HG03039 (cell line): ENCODE results near the gene TLE7.
A peak's percentile ranks its signal among the peaks of the same experiment; 100 is the strongest.

Source experiments
- ATAC-seq: cut with Tn5 transposase; IDR thresholded peaks from one replicate; pipeline ENCODE4 v1.9.1; 2021; ENCODE audit warnings: mild to moderate bottlenecking, moderate library complexity; ENCODE audit not compliant: unreplicated experiment

The TLE7 gene

DNA sequence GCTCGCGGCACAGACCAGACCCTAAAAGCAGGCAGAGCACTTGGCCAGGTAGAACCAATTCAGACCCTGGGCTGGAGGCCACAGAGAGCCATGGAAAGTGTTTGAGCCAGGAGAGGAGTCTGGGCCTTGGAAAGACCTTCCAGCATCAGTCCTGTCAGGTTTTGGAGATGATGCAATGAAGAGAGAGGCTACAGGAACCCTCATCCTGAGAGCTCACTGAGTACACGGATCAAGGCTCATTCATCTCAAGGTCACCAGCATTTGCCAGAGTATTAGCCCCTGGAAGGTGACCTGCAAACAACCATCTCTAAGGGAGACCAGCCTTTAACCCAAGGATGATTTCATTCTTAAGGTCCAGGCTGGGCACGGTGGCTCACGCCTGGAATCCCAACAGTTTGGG, 27.8 kb downstream of the TLE7 start:
- no peak for ATAC-seq

DNA sequence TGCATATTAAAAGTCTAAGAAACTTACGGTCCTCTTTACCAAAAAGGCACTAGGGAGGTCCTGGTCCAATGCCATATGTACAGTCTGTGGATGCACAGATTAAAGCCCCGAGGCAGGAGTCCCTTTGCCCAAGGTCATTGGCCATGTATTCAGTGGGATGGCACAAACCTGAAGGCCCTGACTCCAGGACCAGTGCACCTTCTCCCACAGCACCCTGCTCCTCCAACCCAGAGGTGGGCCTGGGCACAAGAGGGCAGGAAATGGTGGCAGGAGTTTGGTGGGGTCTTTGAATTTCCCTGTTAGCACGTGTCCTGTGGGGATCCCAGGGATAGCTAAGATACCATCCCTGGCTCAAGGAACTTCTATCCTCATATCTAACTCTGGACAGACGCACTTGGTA, 28.5 kb downstream of the TLE7 start:
- ATAC-seq: no peak

GRCh38 chr16:71412270-71413160, 29.3 kb downstream of the TLE7 start:
- ATAC-seq: peak; percentile 54

GRCh38 chr16:71410146-71410545, 31.7 kb downstream of the TLE7 start:
- ATAC-seq: no peak

DNA sequence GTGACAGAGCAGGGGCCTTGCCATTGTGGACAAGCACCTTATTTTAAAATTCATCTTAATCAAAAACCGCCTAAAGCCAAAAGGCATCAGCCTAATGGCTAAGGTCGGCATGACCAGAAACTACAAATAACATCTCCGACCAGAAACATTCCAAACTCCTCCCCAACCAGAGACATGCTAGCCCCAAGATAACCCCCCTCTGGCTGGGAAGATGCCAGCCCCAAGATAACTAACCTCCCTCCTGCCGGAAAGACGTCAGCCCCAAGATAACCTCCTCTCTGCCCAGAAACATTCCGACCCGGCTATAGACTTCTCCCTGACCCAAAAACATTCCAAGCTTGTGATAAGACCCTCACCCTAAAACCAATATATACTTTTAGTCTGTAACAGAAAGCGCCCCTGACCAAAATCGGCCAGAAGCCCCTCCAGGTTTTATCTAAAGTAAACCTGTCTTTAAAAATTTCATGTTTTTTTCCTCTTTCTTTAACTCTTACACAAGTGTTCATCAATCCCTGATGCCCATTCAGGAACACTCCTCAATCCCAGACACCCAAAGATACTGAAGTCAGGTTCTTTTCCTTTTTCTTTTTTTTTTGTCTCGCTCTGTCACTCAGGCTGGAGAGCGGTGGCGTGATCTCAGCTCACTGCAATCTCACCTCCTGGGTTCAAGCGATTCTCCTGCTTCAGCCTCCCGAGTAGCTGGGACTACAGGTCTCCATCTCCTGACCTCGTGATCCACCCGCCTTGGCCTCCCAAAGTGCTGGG, 32.7 kb downstream of the TLE7 start:
- no peak for ATAC-seq

GRCh38 chr16:71408536-71408935, 33.3 kb downstream of the TLE7 start:
- no peak for ATAC-seq

- no peak for ATAC-seq
Measured at GRCh38 chr16:71407731-71408130, 34.1 kb downstream of the TLE7 start.

- ATAC-seq: no peak
Measured at GRCh38 chr16:71406724-71407123, 35.1 kb downstream of the TLE7 start.

- ATAC-seq: no peak
Measured at GRCh38 chr16:71406316-71406715, 35.5 kb downstream of the TLE7 start.

GRCh38 chr16:71404364-71404763, 37.5 kb downstream of the TLE7 start:
- ATAC-seq: no peak

DNA sequence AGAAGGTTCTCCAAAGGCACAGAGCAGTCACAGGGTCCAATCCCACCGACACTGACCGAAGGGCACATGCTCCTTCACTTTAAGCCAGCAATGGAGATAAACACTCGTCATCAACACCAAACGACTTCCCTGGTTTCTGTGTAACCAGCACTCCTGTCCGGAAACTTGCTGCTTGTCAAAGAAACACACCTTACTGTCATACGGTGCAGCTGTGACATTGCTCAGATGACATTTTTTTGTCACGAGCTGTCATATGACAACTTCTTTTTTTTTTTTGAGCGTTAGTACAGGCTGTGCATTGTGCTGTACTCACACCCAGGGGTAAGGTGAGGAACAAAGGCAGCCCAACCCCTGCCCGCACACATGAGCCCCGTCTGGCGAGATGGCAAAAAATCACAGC, 39.2 kb downstream of the TLE7 start:
- no peak for ATAC-seq

GRCh38 chr16:71402007-71402406, 39.8 kb downstream of the TLE7 start:
- no peak for ATAC-seq

- ATAC-seq: no peak
Measured at GRCh38 chr16:71399801-71400563, 41.9 kb downstream of the TLE7 start.

DNA sequence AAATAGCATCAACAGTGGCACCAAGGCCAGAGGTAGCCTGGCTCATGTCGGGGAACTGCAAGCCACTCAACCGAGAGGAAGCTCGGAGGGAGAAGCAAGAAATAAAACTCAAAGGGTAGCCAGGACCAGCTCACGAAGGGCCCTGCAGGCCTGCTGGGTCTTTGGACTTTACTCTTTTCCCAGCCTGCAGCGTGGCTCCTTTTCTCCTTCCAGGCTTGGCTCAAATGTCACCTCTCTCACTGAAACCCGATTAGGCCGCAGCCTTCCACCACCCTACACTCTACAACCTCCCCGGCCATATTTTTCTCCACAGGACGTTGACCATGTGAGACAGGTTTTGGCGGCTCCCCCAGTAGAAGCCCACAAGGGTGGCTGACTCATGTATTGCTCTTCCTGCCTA, 45.3 kb downstream of the TLE7 start:
- no peak for ATAC-seq

DNA sequence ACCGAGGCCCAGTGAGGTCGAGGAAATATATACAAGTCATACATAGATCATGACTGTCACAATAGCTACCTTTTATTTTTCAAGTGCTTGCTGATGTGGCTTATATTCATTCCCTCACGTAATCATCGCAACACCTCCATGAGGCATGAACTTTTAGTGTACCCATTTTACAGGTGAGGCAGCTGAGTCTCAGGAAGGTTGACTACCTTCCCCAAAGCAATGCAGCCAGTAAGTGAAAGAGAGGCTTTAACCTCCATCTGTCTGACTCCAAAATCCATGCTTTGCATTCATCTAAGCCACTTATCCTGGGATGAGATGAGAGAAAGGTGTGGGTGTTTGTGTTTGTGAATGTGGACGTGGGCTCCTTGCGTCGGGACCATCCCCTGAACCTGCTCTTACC, 52.5 kb downstream of the TLE7 start:
- ATAC-seq: no peak

- ATAC-seq: no peak
Measured at GRCh38 chr16:71387045-71387871, 54.6 kb downstream of the TLE7 start.

DNA sequence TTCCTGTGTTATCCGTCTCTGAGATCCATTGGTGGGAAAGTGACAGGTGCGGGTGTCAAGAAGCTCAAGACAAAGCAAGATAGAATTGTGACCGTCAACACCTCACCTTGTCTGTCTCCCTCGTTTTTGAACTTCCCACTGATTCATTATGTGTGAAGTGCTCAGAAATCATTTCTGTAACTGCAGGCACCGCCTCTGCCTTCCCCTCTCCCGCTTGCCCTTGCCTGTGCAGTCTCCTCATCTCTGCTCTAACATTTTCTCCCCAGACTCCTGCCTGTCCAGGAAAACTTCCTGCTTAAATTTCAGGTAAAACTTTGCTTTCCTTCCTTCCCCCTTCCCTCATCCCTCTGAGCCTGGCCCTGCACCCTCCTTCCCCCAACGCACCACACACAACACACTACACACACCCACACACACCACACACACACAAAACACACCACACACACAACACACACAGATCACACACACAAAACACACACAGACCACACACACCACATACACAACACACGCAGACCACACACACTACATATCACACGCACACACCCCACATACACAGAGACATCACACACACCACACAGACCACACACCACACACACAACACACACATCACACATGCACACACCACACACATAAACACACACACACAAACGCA, 57.7 kb downstream of the TLE7 start:
- ATAC-seq: no peak

- no peak for ATAC-seq
Measured at GRCh38 chr16:71383054-71383773, 58.6 kb downstream of the TLE7 start.

GRCh38 chr16:71380831-71381230, 61.0 kb downstream of the TLE7 start:
- ATAC-seq: no peak
